ENCODE results near the gene ZC3H7B. TPM values are rescaled to one million over a fixed set of nuclear protein-coding genes. Genes with fewer than 3 reads are reported as not detected.
"Not testable (repeated sequence)": the region's sequence is repeated elsewhere in the genome, so short reads cannot be mapped to it uniquely, and the experiment has no call there.

Gene ZC3H7B
- polyA plus RNA-seq, 3 donors: 0.31 to 15.7 (median 0.49) TPM

DNA sequence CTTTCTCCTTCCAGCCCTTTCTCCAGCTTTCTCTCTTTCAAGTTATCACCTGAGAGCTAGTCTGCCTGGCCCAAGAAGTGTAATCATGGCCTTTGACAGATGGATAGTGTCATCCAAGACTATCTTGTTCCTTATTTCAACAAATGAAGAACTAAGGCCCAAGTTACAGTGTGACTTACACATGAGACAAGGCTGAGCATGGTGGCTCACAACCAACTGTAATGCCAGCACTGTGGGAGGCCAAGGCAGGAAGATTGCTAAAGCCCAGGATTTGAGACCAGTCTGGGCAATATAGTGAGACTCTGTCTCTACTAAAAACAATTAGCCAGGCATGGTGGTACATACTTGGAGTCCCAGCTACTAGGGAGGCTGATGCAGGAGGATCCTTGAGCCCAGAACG lies 11.7 kb upstream of the ZC3H7B start:
- Histone ChIP-seq H3K79me2 (ENCODE audit: insufficient read depth, low read length) (peaks cover 13% of the 10 kb centered on the region), H3K4me3 (replicated peaks in 1 of 3; ENCODE audit: low read depth in 2 of 3, low read length in 3 of 3) (no peak overlapping the region), H3K27me3 (ENCODE audit: control insufficient read depth in 2 of 2, insufficient read depth in 2 of 2, low read length in 2 of 2) (no peaks in the 10 kb centered on the region), H3K4me2 (replicated peaks; ENCODE audit: extremely low read depth, low read length, poor library complexity, severe bottlenecking) (no peak overlapping the region), H3K27ac (ENCODE audit: low read depth in 1 of 2, low read length in 2 of 2) (peak overlapping the region in 1 of 2 donors; percentile 59), H3K4me1 (ENCODE audit: control insufficient read depth in 1 of 2, insufficient read depth in 2 of 2, low read length in 2 of 2) (peaks cover 25 to 30% of the 10 kb centered on the region in 2 donors), H3K9ac (ENCODE audit: insufficient read depth, low read length, poor library complexity, severe bottlenecking) (no peak overlapping the region), H2AFZ (ENCODE audit: insufficient read depth, low read depth, low read length, poor library complexity, severe bottlenecking) (no peak overlapping the region), H4K20me1 (ENCODE audit: insufficient read depth, low read length) (no peaks in the 10 kb centered on the region), H3K36me3 (replicated peaks in 1 of 2; ENCODE audit: control insufficient read depth in 1 of 2, insufficient read depth in 2 of 2, low read length in 2 of 2) (no peaks in the 10 kb centered on the region), H3K9me3 (replicated peaks in 1 of 2; ENCODE audit: control insufficient read depth in 1 of 2, insufficient read depth in 1 of 2, low read length in 2 of 2) (no peaks in the 10 kb centered on the region)
- WGBS (ENCODE audit: insufficient coverage): no CpG with 5 or more reads among the region's 1 CpG
- peaks cover 0 to 2% of the 10 kb centered on the region in 2 donors for H3K36me3 Mint-ChIP-seq
- peak; percentile 16 to 44 (median 25) for DNase-seq
- TF ChIP-seq, protein P1, sequence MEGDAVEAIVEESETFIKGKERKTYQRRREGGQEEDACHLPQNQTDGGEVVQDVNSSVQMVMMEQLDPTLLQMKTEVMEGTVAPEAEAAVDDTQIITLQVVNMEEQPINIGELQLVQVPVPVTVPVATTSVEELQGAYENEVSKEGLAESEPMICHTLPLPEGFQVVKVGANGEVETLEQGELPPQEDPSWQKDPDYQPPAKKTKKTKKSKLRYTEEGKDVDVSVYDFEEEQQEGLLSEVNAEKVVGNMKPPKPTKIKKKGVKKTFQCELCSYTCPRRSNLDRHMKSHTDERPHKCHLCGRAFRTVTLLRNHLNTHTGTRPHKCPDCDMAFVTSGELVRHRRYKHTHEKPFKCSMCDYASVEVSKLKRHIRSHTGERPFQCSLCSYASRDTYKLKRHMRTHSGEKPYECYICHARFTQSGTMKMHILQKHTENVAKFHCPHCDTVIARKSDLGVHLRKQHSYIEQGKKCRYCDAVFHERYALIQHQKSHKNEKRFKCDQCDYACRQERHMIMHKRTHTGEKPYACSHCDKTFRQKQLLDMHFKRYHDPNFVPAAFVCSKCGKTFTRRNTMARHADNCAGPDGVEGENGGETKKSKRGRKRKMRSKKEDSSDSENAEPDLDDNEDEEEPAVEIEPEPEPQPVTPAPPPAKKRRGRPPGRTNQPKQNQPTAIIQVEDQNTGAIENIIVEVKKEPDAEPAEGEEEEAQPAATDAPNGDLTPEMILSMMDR (IDR thresholded peaks at IDR 0.05): no peak
- peak overlapping the region in 4 of 7 donors; percentile 11 to 74 (median 62) for H3K27ac Mint-ChIP-seq
- no peak overlapping the region for H3K4me3 Mint-ChIP-seq
- intact Hi-C loops (cut with micrococcal nuclease): loop anchor here in 1 of 2 donors (5.0 to 10.0 kb wide), 5 partner anchors 85 to 1245 kb away; partner anchors contain the start of genes L3MBTL2, ST13, TEF and TOB2
- no peaks in the 10 kb centered on the region for H3K9me3 Mint-ChIP-seq
- H3K4me1 Mint-ChIP-seq: peaks cover 34% of the 10 kb centered on the region
- H3K27me3 Mint-ChIP-seq (ENCODE audit: low read depth in 3 of 3): peaks cover 0 to 4% (median 0%) of the 10 kb centered on the region in 3 donors

DNA sequence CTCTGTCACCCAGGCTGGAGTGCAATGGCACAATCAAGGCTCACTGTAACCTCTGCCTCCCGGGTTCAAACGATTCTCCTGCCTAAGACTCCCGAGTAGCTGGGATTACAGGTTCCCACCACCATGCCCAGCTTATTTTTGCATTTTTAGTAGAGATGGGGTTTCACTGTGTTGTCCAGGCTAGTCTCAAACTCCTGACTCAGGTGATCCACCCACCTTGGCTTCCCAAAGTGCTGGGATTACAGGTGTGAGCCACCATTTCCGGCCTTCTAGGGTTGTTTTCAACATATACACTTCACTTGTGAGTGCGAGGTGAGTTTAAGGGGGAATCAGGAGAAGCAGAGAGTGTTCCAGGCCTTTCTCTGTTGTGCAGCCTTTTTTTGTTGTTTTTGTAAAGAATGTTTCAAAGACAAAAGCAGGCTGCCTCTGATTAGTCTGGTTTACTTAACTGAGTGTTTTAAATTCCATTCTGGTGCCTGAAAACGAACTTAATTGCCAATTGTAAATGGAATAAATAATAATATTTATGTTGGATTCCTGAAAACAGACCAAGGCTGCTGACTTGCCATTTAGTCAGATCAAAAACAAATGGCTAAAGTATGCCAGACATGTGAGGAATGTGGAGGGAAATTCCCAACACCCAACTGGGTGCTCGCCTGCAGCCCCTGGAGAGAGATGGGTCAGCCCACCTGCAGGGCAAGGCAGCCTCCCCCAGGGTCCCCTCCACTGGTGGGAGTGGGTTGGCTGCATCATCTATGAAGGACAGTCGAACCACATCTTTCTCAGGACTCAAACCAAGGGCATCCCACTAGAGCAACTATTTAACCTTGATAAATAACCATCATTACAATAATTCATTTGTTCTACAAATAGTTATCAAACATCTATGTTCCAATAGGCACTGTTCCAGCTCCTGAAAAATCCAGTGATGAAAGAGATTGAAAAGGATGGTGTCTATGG lies 10.8 kb upstream of the ZC3H7B start:
- H3K4me2 ChIP-seq (replicated peaks; ENCODE audit: extremely low read depth, low read length, poor library complexity, severe bottlenecking): no peak overlapping the region
- no peaks in the 10 kb centered on the region for H4K20me1 ChIP-seq (ENCODE audit: insufficient read depth, low read length)
- Mint-ChIP-seq H3K27ac (peak overlapping the region in 1 of 7 donors; percentile 65), H3K36me3 (no peaks in the 10 kb centered on the region), H3K9me3 (no peaks in the 10 kb centered on the region), H3K4me3 (no peak overlapping the region), H3K27me3 (ENCODE audit: low read depth in 3 of 3) (peaks cover 0 to 4% (median 0%) of the 10 kb centered on the region in 3 donors), H3K4me1 (peaks cover 27% of the 10 kb centered on the region)
- no peak overlapping the region for H3K4me3 ChIP-seq (replicated peaks in 1 of 3; ENCODE audit: low read depth in 2 of 3, low read length in 3 of 3)
- no peaks in the 10 kb centered on the region for H3K27me3 ChIP-seq (ENCODE audit: control insufficient read depth in 2 of 2, insufficient read depth in 2 of 2, low read length in 2 of 2)
- no peaks in the 10 kb centered on the region for H3K9me3 ChIP-seq (replicated peaks in 1 of 2; ENCODE audit: control insufficient read depth in 1 of 2, insufficient read depth in 1 of 2, low read length in 2 of 2)
- no peak overlapping the region for H3K27ac ChIP-seq (ENCODE audit: low read depth in 1 of 2, low read length in 2 of 2)
- TF ChIP-seq, protein P1 (IDR thresholded peaks at IDR 0.05): no peak
- no peak overlapping the region for H3K9ac ChIP-seq (ENCODE audit: insufficient read depth, low read length, poor library complexity, severe bottlenecking)
- 100% methylated on average over 2 of the region's 8 CpGs for WGBS (ENCODE audit: insufficient coverage)
- peaks cover 4% of the 10 kb centered on the region for H3K79me2 ChIP-seq (ENCODE audit: insufficient read depth, low read length)
- no peaks in the 10 kb centered on the region for H3K36me3 ChIP-seq (replicated peaks in 1 of 2; ENCODE audit: control insufficient read depth in 1 of 2, insufficient read depth in 2 of 2, low read length in 2 of 2)
- no peak for DNase-seq
- no peak overlapping the region for H2AFZ ChIP-seq (ENCODE audit: insufficient read depth, low read depth, low read length, poor library complexity, severe bottlenecking)
- intact Hi-C loops (cut with micrococcal nuclease): no loop called here
- peaks cover 17 to 22% of the 10 kb centered on the region in 2 donors for H3K4me1 ChIP-seq (ENCODE audit: control insufficient read depth in 1 of 2, insufficient read depth in 2 of 2, low read length in 2 of 2)

DNA sequence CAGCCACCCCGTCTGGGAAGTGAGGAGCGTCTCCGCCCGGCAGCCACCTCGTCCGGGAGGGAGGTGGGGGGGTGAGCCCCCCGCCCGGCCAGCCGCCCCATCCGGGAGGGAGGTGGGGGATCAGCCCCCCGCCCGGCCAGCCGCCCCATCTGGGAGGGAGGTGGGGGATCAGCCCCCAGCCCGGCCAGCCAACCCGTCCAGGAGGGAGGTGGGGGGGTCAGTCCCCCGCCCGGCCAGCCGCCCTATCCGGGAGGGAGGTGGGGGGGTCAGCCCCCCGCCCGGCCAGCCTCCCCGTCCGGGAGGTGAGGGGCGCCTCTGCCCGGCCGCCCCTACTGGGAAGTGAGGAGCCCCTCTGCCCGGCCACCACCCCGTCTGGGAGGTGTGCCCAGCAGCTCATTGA lies 6.5 kb upstream of the ZC3H7B start:
- H3K9ac ChIP-seq (ENCODE audit: insufficient read depth, low read length, poor library complexity, severe bottlenecking); intact Hi-C loops (cut with micrococcal nuclease); H3K9me3 Mint-ChIP-seq; H3K79me2 ChIP-seq (ENCODE audit: insufficient read depth, low read length); H3K27me3 Mint-ChIP-seq (ENCODE audit: low read depth in 3 of 3); H2AFZ ChIP-seq (ENCODE audit: insufficient read depth, low read depth, low read length, poor library complexity, severe bottlenecking); H3K27ac ChIP-seq (ENCODE audit: low read depth in 1 of 2, low read length in 2 of 2); H3K36me3 Mint-ChIP-seq; H3K27me3 ChIP-seq (ENCODE audit: control insufficient read depth in 2 of 2, insufficient read depth in 2 of 2, low read length in 2 of 2); H4K20me1 ChIP-seq (ENCODE audit: insufficient read depth, low read length); H3K4me1 ChIP-seq (ENCODE audit: control insufficient read depth in 1 of 2, insufficient read depth in 2 of 2, low read length in 2 of 2); H3K4me1 Mint-ChIP-seq; DNase-seq; H3K4me2 ChIP-seq (replicated peaks; ENCODE audit: extremely low read depth, low read length, poor library complexity, severe bottlenecking); H3K4me3 ChIP-seq (replicated peaks in 1 of 3; ENCODE audit: low read depth in 2 of 3, low read length in 3 of 3); H3K36me3 ChIP-seq (replicated peaks in 1 of 2; ENCODE audit: control insufficient read depth in 1 of 2, insufficient read depth in 2 of 2, low read length in 2 of 2); H3K9me3 ChIP-seq (replicated peaks in 1 of 2; ENCODE audit: control insufficient read depth in 1 of 2, insufficient read depth in 1 of 2, low read length in 2 of 2); H3K27ac Mint-ChIP-seq; H3K4me3 Mint-ChIP-seq: not testable (repeated sequence)
- no CpG with 5 or more reads among the region's 28 CpGs for WGBS (ENCODE audit: insufficient coverage)

All from CD14-positive monocyte (primary cell).